Measurements from ENCODE around the gene MTFR2.

MTFR2 gene

DNA sequence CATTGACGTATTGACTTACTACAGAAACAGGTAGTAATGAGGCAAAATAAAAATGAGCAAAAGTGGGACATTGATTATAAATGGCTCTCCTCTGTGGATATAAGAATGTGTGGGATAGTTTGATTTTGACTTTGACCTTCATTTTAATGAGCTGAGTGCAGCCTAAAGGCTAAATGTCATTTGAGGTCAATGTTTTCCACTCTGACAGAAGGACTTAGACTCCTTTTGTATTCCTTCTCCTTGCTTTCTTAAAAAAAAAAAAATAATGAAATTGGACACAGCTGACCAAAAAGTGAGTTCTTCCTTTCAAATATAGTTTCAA is 68.6 kb downstream of the MTFR2 start:
- DNase-seq, result no peak
